ENCODE measurements around the gene PRMT7.

Gene PRMT7

GRCh38 chr16:68396481-68396880, 85.7 kb downstream of the PRMT7 start:
- no peak for DNase-seq (ENCODE audit: low read depth)

- DNase-seq (ENCODE audit: low read depth) = no peak
Observed at GRCh38 chr16:68397710-68398201, 86.9 kb downstream of the PRMT7 start.

GRCh38 chr16:68399456-68399855, 88.6 kb downstream of the PRMT7 start:
- no peak for DNase-seq (ENCODE audit: low read depth)

- DNase-seq (ENCODE audit: low read depth) = no peak
Observed at GRCh38 chr16:68400083-68400923, 89.5 kb downstream of the PRMT7 start.

- no peak for DNase-seq (ENCODE audit: low read depth)
Observed at GRCh38 chr16:68400924-68401460, 90.2 kb downstream of the PRMT7 start.

GRCh38 chr16:68401871-68402747, 91.3 kb downstream of the PRMT7 start:
- DNase-seq (ENCODE audit: low read depth) = no peak

- DNase-seq (ENCODE audit: low read depth) = no peak
Observed at GRCh38 chr16:68402748-68403040, 91.9 kb downstream of the PRMT7 start.

- no peak for DNase-seq (ENCODE audit: low read depth)
Observed at GRCh38 chr16:68403177-68403576, 92.4 kb downstream of the PRMT7 start.

- DNase-seq (ENCODE audit: low read depth) = no peak
Observed at GRCh38 chr16:68403704-68404103, 92.9 kb downstream of the PRMT7 start.

- no peak for DNase-seq (ENCODE audit: low read depth)
Observed at GRCh38 chr16:68404736-68405345, 94.0 kb downstream of the PRMT7 start.

- no peak for DNase-seq (ENCODE audit: low read depth)
Observed at GRCh38 chr16:68406458-68407152, 95.8 kb downstream of the PRMT7 start.

Data from stimulated activated CD8-positive, alpha-beta memory T cell treated with anti-CD3 and anti-CD28 coated beads, Interleukin-12 subunit alpha, Interleukin-12 subunit beta, amount 100 ng/mL, for 4 hours (primary cell).